Mesendoderm (in vitro differentiated cells): Measurements from ENCODE around the gene CFAP61.
"Not testable (repeated sequence)": the region's sequence is repeated elsewhere in the genome, so short reads cannot be mapped to it uniquely, and the experiment has no call there.

Source experiments
- DNase-seq: peaks from one replicate; pipeline ENCODE4 v3.0.0; 2013
- H2AK5ac ChIP-seq: 2 replicates; pipeline ENCODE4 v1.6.1; 2013; ENCODE audit warnings: low read length, inconsistent platforms
- H2BK120ac ChIP-seq: 2 replicates; pipeline ENCODE4 v1.6.1; 2013; ENCODE audit warnings: low read depth, mild to moderate bottlenecking, low read length, moderate library complexity, mixed read lengths
- H2BK15ac ChIP-seq: replicated peaks from 2 replicates; pipeline ENCODE4 v1.6.1; 2013; ENCODE audit warnings: low read depth, mild to moderate bottlenecking, moderate library complexity
- H2BK5ac ChIP-seq: 2 replicates; pipeline ENCODE4 v1.6.1; 2013; ENCODE audit warnings: low read length, inconsistent platforms
- H3K18ac ChIP-seq: 2 replicates; pipeline ENCODE4 v1.6.1; 2013; ENCODE audit warnings: mild to moderate bottlenecking, low read length, mixed read lengths
- H3K23ac ChIP-seq: one replicate; pipeline ENCODE4 v1.6.1; 2013; ENCODE audit warnings: low read length
- H3K27ac ChIP-seq: 2 replicates; pipeline ENCODE4 v1.5.1; 2013; ENCODE audit warnings: low read depth, mild to moderate bottlenecking, inconsistent platforms, low read length, moderate library complexity
- H3K27me3 ChIP-seq: 2 replicates; pipeline ENCODE4 v1.6.1; 2013; ENCODE audit warnings: low read length, control low read depth, mild to moderate bottlenecking, inconsistent platforms; ENCODE audit not compliant: insufficient read depth, poor library complexity
- H3K36me3 ChIP-seq: 2 replicates; pipeline ENCODE4 v1.6.1; 2013; ENCODE audit warnings: low read length, inconsistent platforms; ENCODE audit not compliant: control insufficient read depth, insufficient read depth
- H3K4ac ChIP-seq: one replicate; pipeline ENCODE4 v1.6.1; 2013; ENCODE audit warnings: low read depth, mild to moderate bottlenecking, low read length, moderate library complexity
- H3K4me1 ChIP-seq: 2 replicates; pipeline ENCODE4 v1.6.1; 2013; ENCODE audit warnings: low read depth, low read length, inconsistent platforms; ENCODE audit not compliant: control insufficient read depth
- H3K4me2 ChIP-seq: 2 replicates; pipeline ENCODE4 v1.6.1; 2013; ENCODE audit warnings: low read length
- H3K4me3 ChIP-seq: 2 replicates; pipeline ENCODE4 v1.5.1; 2013; ENCODE audit warnings: mild to moderate bottlenecking, low read length
- H3K56ac ChIP-seq: one replicate; pipeline ENCODE4 v1.6.1; 2013; ENCODE audit warnings: low read length
- H3K79me1 ChIP-seq: 2 replicates; pipeline ENCODE4 v1.6.1; 2013; ENCODE audit warnings: low read length, inconsistent platforms
- H3K79me2 ChIP-seq: 2 replicates; pipeline ENCODE4 v1.6.1; 2013; ENCODE audit warnings: mild to moderate bottlenecking, low read length; ENCODE audit not compliant: control insufficient read depth, insufficient read depth
- H3K9ac ChIP-seq: 2 replicates; pipeline ENCODE4 v1.6.1; 2013; ENCODE audit warnings: low read length, inconsistent platforms
- H4K5ac ChIP-seq: one replicate; pipeline ENCODE4 v1.6.1; 2013; ENCODE audit warnings: low read length
- H4K8ac ChIP-seq: one replicate; pipeline ENCODE4 v1.6.1; 2013; ENCODE audit warnings: low read depth, mild to moderate bottlenecking, control low read depth, low read length, moderate library complexity
- WGBS: extraction: QIAGEN DNeasy Blood & Tissue Kit; methylation state at CpG from one replicate; pipeline ENCODE4 v1.1.7; 2013; ENCODE audit warnings: low lambda C conversion rate, missing lambda C conversion rate; ENCODE audit not compliant: insufficient coverage; ENCODE audit errors: extremely low coverage; 5-methylcytosine and 5-hydroxymethylcytosine counted together

CFAP61 gene

DNA sequence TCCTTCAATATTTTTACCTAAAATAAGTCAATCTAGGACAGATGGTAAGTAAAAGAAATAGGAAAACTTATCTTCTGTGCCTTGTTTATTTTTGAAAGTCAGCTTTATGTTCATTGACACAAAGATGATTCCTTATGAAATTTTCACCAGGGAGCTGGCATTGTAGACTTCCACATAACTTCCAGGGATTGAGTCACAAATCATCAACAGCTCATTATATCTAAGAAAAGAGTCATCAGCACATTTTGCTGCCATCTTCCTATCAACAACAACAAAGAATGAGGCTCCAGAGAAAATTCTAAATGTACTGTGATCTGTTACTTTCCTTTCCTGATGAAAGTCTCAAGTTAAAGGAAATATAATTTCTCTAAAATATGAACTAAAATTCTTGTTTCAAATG is 48.5 kb downstream of the CFAP61 start:
- H2AK5ac ChIP-seq: no peak overlapping the region
- no peak overlapping the region for H3K9ac ChIP-seq
- H3K4ac ChIP-seq: no peak overlapping the region
- H2BK15ac ChIP-seq: no peak overlapping the region
- no peak overlapping the region for H3K18ac ChIP-seq
- DNase-seq: no peak
- no peak overlapping the region for H3K27ac ChIP-seq
- no peaks in the 10 kb centered on the region for H3K27me3 ChIP-seq
- no peaks in the 10 kb centered on the region for H3K4me1 ChIP-seq
- H2BK5ac ChIP-seq: no peak overlapping the region
- no peaks in the 10 kb centered on the region for H3K36me3 ChIP-seq
- H3K4me3 ChIP-seq: no peak overlapping the region
- H3K4me2 ChIP-seq: no peak overlapping the region
- H3K56ac ChIP-seq: no peak overlapping the region
- no peak overlapping the region for H3K23ac ChIP-seq
- H4K5ac ChIP-seq: no peak overlapping the region
- no peak overlapping the region for H4K8ac ChIP-seq
- H3K79me1 ChIP-seq: no peaks in the 10 kb centered on the region
- H3K79me2 ChIP-seq: no peaks in the 10 kb centered on the region
- H2BK120ac ChIP-seq: no peak overlapping the region

DNA sequence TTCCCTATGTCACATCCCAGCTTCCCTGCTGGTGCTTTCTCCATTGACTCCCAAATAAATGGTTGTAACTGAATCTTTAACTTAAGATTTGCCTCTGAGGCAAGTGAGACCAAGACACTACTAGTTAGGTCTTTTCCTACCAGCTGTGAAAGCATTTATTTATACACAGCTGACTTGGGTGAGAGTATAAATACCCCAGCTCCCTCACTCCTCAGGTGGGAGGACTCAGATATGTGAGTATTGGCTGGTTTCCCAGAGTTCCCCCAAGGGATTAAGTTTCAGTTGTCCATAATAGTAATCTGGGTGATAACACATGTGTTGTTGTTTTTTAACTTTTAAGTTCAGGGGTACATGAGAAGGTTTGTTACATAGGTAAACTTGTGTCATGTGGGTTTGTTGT is 49.8 kb downstream of the CFAP61 start:
- no peak for DNase-seq
- Histone ChIP-seq H3K18ac (no peak overlapping the region), H2AK5ac (no peak overlapping the region), H3K56ac (no peak overlapping the region), H2BK120ac (no peak overlapping the region), H3K23ac (no peak overlapping the region), H2BK15ac (no peak overlapping the region), H3K27ac (no peak overlapping the region), H4K8ac (no peak overlapping the region), H2BK5ac (no peak overlapping the region), H3K27me3 (no peaks in the 10 kb centered on the region), H3K79me1 (no peaks in the 10 kb centered on the region), H3K4ac (no peak overlapping the region), H4K5ac (no peak overlapping the region), H3K79me2 (no peaks in the 10 kb centered on the region), H3K9ac (no peak overlapping the region), H3K4me2 (no peak overlapping the region), H3K4me1 (no peaks in the 10 kb centered on the region), H3K36me3 (no peaks in the 10 kb centered on the region), H3K4me3 (no peak overlapping the region)

DNA sequence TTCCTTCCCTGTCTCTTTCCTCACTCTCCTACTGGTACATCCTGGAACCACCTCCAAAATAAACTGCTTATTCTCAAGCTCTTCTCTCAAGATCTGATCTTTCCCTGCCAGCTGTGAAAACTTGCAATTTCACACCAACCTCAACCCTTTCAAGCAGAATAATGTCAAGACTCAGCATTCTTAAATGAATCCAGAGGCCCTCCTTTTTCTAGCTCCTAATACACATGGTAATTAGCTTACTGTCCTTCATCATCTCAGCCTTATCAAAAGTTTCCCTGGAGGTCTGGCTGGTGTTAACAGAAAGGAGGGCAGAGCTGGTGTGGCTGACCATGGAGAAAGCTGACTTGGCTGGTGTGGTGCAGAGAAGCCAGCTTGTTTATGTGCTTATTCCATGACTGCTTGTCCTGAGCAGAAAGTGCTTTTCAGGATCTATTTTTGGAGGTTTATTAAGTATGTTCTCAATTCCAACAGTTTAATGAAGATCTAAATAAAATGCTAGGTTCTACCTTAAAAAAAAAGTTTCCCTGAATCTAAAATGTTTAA is 50.5 kb downstream of the CFAP61 start:
- no peaks in the 10 kb centered on the region for H3K36me3 ChIP-seq
- H3K79me1 ChIP-seq: no peaks in the 10 kb centered on the region
- no peak overlapping the region for H3K18ac ChIP-seq
- H3K56ac ChIP-seq: no peak overlapping the region
- H2BK5ac ChIP-seq: no peak overlapping the region
- peak; percentile 80 for DNase-seq
- H3K79me2 ChIP-seq: no peaks in the 10 kb centered on the region
- H3K27ac ChIP-seq: no peak overlapping the region
- H3K4me3 ChIP-seq: no peak overlapping the region
- H2BK15ac ChIP-seq: no peak overlapping the region
- no peak overlapping the region for H3K4ac ChIP-seq
- no peak overlapping the region for H4K8ac ChIP-seq
- H2AK5ac ChIP-seq: no peak overlapping the region
- H3K27me3 ChIP-seq: no peaks in the 10 kb centered on the region
- H4K5ac ChIP-seq: no peak overlapping the region
- no peak overlapping the region for H2BK120ac ChIP-seq
- no peak overlapping the region for H3K4me2 ChIP-seq
- no peaks in the 10 kb centered on the region for H3K4me1 ChIP-seq
- H3K23ac ChIP-seq: no peak overlapping the region
- H3K9ac ChIP-seq: no peak overlapping the region

DNA sequence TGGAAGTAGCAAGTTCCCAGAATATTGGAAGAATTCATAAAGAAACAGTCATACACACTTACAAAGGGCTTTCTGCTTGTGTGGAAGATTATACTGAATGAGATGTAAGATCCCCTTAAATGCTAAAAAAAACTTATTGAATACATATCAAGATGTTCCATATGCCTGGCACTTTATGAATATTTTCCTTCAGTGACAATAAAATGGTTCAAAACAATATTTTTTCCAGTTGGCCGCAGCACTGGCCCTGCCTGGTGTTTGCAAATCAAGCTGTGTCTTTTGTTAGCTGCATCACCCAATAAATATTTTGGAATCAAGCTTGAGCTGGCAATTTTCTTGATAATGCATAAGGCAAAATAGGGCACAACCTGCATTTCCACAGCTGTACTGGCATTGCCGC is 51.2 kb downstream of the CFAP61 start:
- H3K27ac ChIP-seq: no peak overlapping the region
- WGBS: no CpG with 5 or more reads among the region's 2 CpGs
- H3K4me2 ChIP-seq: no peak overlapping the region
- no peak overlapping the region for H3K4ac ChIP-seq
- H2AK5ac ChIP-seq: no peak overlapping the region
- H3K18ac ChIP-seq: no peak overlapping the region
- no peak overlapping the region for H4K8ac ChIP-seq
- no peaks in the 10 kb centered on the region for H3K4me1 ChIP-seq
- H3K36me3 ChIP-seq: no peaks in the 10 kb centered on the region
- H3K27me3 ChIP-seq: no peaks in the 10 kb centered on the region
- H3K79me2 ChIP-seq: no peaks in the 10 kb centered on the region
- H4K5ac ChIP-seq: no peak overlapping the region
- H3K4me3 ChIP-seq: no peak overlapping the region
- H2BK120ac ChIP-seq: no peak overlapping the region
- no peak for DNase-seq
- no peak overlapping the region for H3K56ac ChIP-seq
- no peaks in the 10 kb centered on the region for H3K79me1 ChIP-seq
- H3K9ac ChIP-seq: no peak overlapping the region
- no peak overlapping the region for H2BK15ac ChIP-seq
- no peak overlapping the region for H2BK5ac ChIP-seq
- no peak overlapping the region for H3K23ac ChIP-seq

DNA sequence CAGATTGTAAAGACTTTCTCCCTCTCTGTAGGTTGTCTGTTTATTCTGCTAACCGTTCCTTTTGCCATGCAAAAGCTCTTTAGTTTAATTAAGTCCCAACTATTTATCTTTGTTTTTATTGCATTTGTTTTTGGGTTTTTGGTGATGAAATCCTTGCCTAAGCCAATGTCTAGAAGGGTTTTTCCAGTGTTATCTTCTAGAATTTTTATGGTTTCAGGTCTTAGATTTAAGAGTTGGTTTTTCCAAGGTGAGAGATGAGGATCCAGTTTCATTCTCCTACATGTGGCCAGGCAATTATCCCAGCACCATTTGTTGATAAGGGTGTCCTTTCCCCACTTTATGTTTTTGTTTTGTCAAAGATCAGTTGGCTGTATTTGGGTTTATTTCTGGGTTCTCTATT is 70.9 kb downstream of the CFAP61 start:
- H2BK5ac ChIP-seq, H3K4me3 ChIP-seq, H3K79me1 ChIP-seq, H3K23ac ChIP-seq, H3K79me2 ChIP-seq, H3K27me3 ChIP-seq, H2BK15ac ChIP-seq, H3K9ac ChIP-seq, H2BK120ac ChIP-seq, H4K8ac ChIP-seq, H3K4me1 ChIP-seq, H4K5ac ChIP-seq, H3K4me2 ChIP-seq, H3K56ac ChIP-seq, DNase-seq, H3K18ac ChIP-seq, H2AK5ac ChIP-seq, H3K4ac ChIP-seq, H3K27ac ChIP-seq, H3K36me3 ChIP-seq: not testable (repeated sequence)
- no CpG with 5 or more reads among the region's 1 CpG for WGBS

DNA sequence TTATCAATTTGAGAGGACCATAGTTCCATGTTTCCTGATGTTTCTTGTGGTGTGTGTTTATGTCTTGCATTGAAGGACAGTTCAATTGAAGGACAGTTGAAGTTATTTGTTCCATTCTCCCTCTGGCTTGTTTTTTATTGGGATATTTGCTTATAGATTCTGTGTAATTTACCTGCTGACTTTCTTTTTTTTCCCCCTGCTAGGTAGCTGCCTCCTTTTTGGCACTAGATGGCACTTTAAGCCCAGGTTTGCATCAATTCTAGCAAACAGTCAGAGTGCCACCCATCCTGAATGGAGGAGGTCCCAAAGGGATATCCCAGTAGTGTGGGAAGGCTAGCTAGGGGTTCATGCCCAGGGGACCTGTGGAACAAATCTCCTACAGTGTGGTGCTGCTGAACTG is 78.1 kb downstream of the CFAP61 start:
- H3K4me1 ChIP-seq: no peaks in the 10 kb centered on the region
- no peak overlapping the region for H3K4me3 ChIP-seq
- H3K56ac ChIP-seq: no peak overlapping the region
- H3K23ac ChIP-seq: no peak overlapping the region
- no peaks in the 10 kb centered on the region for H3K36me3 ChIP-seq
- no peak overlapping the region for H3K18ac ChIP-seq
- H3K27ac ChIP-seq: no peak overlapping the region
- H4K5ac ChIP-seq: no peak overlapping the region
- no peaks in the 10 kb centered on the region for H3K79me2 ChIP-seq
- H2BK15ac ChIP-seq: no peak overlapping the region
- H4K8ac ChIP-seq: no peak overlapping the region
- no peak overlapping the region for H2BK5ac ChIP-seq
- H3K27me3 ChIP-seq: no peaks in the 10 kb centered on the region
- H3K79me1 ChIP-seq: no peaks in the 10 kb centered on the region
- H2AK5ac ChIP-seq: no peak overlapping the region
- H2BK120ac ChIP-seq: no peak overlapping the region
- H3K4me2 ChIP-seq: no peak overlapping the region
- H3K4ac ChIP-seq: no peak overlapping the region
- no peak overlapping the region for H3K9ac ChIP-seq
- peak; percentile 70 for DNase-seq
